ENCODE results near the gene GLUD1. TPM values are rescaled to one million over a fixed set of nuclear protein-coding genes. Genes with fewer than 3 reads are reported as not detected.

GLUD1 gene
- total RNA-seq, 4 donors from 2014 or later: 154 to 199 (median 157) TPM

- WGBS, 2 donors: 2% methylated on average over 13 to 14 of the region's 39 CpGs
- TF ChIP-seq POLR2A (IDR thresholded peaks at IDR 0.05): peak in 1 of 2 donors; percentile 49
- no peak for TF ChIP-seq CTCF (IDR thresholded peaks at IDR 0.05)
These were observed 841 bp downstream of the GLUD1 start for GRCh38 chr10:87093632-87094372.

GRCh38 chr10:87092861-87093631 lies 1.6 kb downstream of the GLUD1 start:
- peak; percentile 32 to 34 for DNase-seq
- TF ChIP-seq CTCF (IDR thresholded peaks at IDR 0.05) (no peak), POLR2A (IDR thresholded peaks at IDR 0.05) (no peak)
- Histone ChIP-seq H3K27ac (peak overlapping the region; percentile 87 to 98 (median 87)), H3K4me1 (peaks cover 40 to 49% of the 10 kb centered on the region in 2 donors), H3K9me3 (no peaks in the 10 kb centered on the region), H3K36me3 (no peaks in the 10 kb centered on the region), H3K27me3 (no peaks in the 10 kb centered on the region), H3K4me3 (replicated peaks in 1 of 3) (peak overlapping the region; percentile 16 to 63 (median 56))
- 4% methylated on average over 9 of the region's 9 CpGs for WGBS, 2 donors
- intact Hi-C loops (cut with DNase I): loop anchor here (10.0 kb wide), 1 partner anchor 128 kb away; the partner anchor contains the start of gene ADIRF

More at GRCh38 chr10:87093632-87094372, 841 bp downstream of the GLUD1 start:
- Histone ChIP-seq H3K27ac (peak overlapping the region; percentile 87 to 98 (median 87)), H3K4me1 (peaks cover 35 to 42% of the 10 kb centered on the region in 2 donors), H3K27me3 (no peaks in the 10 kb centered on the region), H3K36me3 (no peaks in the 10 kb centered on the region), H3K9me3 (no peaks in the 10 kb centered on the region), H3K4me3 (replicated peaks in 1 of 3) (peak overlapping the region; percentile 56 to 63 (median 60))
- DNase-seq: peak; percentile 82 to 83
- intact Hi-C loops (cut with DNase I): loop anchor here (10.0 kb wide), 1 partner anchor 129 kb away; the partner anchor contains the start of gene ADIRF

GRCh38 chr10:87092376-87092860 lies 2.2 kb downstream of the GLUD1 start:
- Histone ChIP-seq H3K4me3 (replicated peaks in 1 of 3) (peak overlapping the region; percentile 16 to 63 (median 20)), H3K27ac (peak overlapping the region; percentile 87 to 98 (median 87)), H3K27me3 (no peaks in the 10 kb centered on the region), H3K9me3 (no peaks in the 10 kb centered on the region), H3K4me1 (peaks cover 37 to 49% of the 10 kb centered on the region in 2 donors), H3K36me3 (no peaks in the 10 kb centered on the region)
- intact Hi-C loops (cut with DNase I): loop anchor here (10.0 kb wide), 1 partner anchor 128 kb away; the partner anchor contains the start of gene ADIRF
- 6 to 13% methylated on average over 7 of the region's 7 CpGs for WGBS, 2 donors
- no peak for DNase-seq
- TF ChIP-seq CTCF (IDR thresholded peaks at IDR 0.05) (no peak), POLR2A (IDR thresholded peaks at IDR 0.05) (no peak)

- Histone ChIP-seq H3K9me3 (no peaks in the 10 kb centered on the region), H3K4me1 (peaks cover 32 to 36% of the 10 kb centered on the region in 2 donors), H3K4me3 (replicated peaks in 1 of 3) (no peak overlapping the region), H3K27ac (peak overlapping the region in 1 of 3 donors; percentile 87), H3K36me3 (no peaks in the 10 kb centered on the region), H3K27me3 (no peaks in the 10 kb centered on the region)
- intact Hi-C loops (cut with DNase I): loop anchor here (10.0 kb wide), 1 partner anchor 126 kb away; the partner anchor contains the start of gene ADIRF
- TF ChIP-seq CTCF (IDR thresholded peaks at IDR 0.05): no peak
- no peak for TF ChIP-seq POLR2A (IDR thresholded peaks at IDR 0.05)
- no peak for DNase-seq
- WGBS, 2 donors: 78 to 82% methylated on average over 4 of the region's 4 CpGs
These were observed 3.9 kb downstream of the GLUD1 start for GRCh38 chr10:87090779-87091178.

Data from thyroid gland (tissue), 4 donors.